NCI-H510A (cell line): ENCODE measurements around the gene C22orf31.
A peak's percentile ranks its signal among the peaks of the same experiment; 100 is the strongest.
"Not testable (repeated sequence)": the region's sequence is repeated elsewhere in the genome, so short reads cannot be mapped to it uniquely, and the experiment has no call there.

ENCODE experiments used
- DNase-seq: peaks from one replicate; lab custom pipeline; 2025; lab: John Stamatoyannopoulos, UW

The C22orf31 gene

DNA sequence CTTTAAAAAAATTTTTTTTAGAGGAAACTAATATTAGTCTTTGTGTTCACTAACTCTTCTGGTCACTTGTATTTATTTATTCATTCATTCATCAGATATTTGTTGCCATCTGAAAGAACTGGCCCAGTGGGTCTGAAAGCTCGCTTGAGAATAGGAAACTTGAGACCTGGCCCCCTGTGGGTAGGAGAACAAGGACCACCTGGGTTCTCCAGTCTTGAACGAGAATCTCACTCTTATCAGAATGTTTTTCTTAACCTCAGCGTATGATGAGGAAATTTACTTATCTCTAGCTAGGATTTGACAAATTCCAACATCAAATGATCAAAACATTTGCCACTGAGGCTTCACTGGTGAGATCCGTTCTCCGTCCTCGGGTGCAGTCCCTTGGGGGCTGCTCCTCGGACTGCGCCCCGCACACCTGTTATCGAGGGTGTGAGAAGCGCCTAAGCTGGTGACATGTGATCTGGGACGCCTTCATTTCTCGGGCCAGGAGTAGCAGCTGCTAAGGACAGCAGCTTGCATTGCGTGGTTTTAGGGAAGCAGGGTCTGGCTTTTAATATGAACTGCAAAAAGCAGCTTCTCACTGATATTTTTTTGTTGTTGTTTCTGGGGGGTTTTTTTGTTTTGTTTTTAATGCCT lies 6.3 kb downstream of the C22orf31 start:
- DNase-seq: no peak

GRCh38 chr22:29054251-29054767 lies 7.3 kb downstream of the C22orf31 start:
- no peak for DNase-seq

- no peak for DNase-seq
These were observed 8.5 kb downstream of the C22orf31 start for GRCh38 chr22:29053048-29053702.

DNA sequence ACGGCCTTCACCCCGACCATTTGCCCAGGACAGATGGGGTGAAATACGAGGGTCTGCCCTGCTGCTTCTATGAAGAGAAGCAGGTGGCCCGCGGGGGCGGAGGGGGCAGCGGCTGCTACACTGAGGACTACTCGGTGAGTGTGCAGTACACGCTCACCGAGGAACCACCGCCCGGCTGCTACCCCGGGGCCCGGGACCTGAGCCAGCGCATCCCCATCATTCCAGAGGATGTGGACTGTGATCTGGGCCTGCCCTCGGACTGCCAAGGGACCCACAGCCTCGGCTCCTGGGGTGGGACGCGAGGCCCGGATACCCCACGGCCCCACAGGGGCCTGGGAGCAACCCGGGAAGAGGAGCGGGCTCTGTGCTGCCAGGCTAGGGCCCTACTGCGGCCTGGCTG lies 11.2 kb downstream of the C22orf31 start:
- no peak for DNase-seq

GRCh38 chr22:29049655-29050263 lies 11.9 kb downstream of the C22orf31 start:
- DNase-seq: no peak

GRCh38 chr22:29048822-29049654 lies 12.6 kb downstream of the C22orf31 start:
- DNase-seq: no peak

DNA sequence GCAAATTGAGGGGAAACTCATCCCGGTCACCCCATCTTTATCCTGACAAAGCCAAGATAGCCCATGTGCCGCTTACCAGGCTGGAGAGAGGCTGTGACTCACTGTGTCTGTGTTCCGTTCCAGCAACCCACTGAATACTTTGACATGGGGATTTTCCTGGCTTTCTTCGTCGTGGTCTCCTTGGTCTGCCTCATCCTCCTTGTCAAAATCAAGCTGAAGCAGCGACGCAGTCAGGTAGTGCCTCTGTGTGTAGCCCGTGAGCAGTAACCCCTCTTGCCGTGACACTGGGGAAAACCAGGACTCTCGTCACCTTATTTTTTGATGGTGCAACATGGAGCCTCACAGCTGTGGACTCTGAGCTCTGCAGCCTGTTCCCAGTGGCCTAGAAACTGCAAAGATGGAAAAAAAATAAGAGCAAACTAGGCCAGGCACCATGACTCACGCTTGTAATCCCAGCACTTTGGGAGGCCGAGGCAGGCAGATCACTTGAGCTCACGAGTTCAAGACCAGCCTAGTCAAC lies 16.9 kb downstream of the C22orf31 start:
- no peak for DNase-seq

DNA sequence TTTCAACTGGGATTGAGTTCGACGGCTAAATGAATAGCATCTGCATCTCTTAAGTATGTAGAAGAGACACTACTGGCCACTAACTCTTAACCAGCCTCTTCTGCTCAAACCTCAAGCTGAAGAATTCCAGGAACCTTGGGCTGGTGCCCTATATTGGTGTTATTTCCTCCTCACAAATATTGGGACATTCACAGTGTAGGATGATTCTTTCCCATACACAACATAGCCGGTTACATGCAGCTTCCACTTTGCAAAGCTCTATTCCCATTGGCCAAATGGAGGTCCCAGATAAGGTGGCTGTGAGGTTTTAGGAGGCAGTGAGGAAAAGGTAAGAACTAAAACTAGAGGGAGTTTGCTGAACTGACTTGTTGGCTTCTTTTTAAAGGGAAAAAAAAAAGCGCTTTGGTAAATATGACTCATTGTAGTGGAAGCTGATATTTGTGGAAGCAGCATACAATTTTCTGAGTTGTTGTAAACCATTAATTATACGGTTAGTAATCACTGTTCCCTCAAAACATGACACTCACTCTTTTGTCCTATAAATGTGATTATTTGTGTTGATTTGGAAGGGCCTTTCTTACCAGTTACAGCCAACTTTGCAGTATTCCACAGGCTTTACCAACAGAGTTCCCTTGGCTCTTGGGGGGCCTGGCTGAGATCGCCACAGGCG lies 17.6 kb downstream of the C22orf31 start:
- no peak for DNase-seq

DNA sequence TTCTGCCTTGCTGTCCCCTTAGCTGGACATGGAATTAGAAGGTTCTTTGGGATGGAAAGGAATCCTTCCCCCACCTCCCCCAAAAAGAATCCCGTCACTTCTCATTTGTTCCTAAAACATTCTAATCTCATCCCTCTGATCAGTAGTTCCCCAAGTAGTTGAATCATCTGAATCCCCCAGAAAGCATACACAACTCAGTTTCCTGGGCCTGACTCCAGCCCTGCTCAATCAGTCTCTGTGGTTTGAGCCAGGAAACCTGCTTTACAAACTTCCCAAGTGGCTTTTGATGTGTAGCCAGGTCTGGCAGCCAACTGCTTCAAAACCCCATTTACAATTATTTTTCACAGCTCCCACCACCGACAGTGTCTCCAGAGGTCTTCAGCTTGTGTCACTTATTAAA lies 20.2 kb downstream of the C22orf31 start:
- no peak for DNase-seq

DNA sequence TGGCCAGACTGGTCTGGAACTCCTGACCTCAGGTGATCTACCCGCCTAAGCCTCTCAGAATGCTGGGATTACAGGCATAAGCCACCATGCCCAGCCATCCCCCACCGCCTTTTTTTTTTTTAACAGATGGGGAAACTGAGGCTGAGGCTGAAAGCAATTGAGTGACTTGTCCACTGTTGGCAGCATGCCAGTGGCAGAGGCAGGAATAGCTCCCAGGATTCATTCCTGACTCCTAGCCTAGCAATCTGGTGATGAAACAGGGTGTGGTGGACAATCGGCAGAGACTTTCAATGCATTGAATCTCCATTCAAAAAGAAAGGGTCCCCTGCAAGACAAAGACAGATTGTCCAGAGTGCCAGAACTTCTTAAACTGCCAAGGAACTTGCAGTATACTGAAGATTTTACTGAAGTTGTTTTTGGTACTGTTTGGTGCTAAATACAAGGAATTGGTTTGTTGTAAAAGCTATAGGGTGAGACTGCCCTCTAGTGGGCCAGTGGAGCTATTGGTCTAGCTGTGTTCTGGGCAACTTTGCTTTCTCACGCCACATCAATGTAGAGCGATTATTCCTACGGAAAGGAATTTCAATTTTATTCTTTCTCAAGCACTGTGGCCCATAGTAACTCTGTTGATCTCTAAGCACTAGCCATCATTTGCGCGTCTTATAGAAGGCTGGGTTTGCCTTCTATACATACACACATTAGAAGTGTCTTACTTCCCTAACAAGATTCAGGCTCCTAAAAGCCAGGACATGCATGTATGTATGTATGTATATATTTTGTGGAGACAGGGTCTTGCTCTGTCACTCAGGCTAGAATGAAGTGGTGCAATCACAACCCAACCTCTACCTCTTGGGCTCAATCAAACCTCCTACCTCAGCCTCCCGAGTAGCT lies 21.0 kb downstream of the C22orf31 start:
- DNase-seq: no peak

DNA sequence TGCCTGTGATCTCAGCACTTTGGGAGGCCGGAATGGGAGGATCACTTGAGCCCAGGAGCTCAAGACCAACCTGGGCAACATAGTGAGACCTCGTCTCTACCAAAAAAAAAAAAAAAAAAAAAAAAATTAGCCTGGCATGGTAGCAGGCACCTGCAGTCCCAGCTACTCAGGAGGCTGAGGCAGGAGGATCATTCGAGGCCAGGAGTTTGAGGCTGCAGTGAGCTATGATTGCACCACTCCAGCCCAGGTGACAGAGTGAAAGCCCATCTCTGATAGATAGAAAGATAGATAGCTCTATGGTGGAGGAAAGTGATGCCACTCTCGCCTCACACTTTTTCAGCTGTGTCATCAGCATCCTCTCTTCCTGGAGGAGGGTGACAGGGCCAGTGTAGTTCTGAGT lies 21.9 kb downstream of the C22orf31 start:
- DNase-seq: not testable (repeated sequence)

DNA sequence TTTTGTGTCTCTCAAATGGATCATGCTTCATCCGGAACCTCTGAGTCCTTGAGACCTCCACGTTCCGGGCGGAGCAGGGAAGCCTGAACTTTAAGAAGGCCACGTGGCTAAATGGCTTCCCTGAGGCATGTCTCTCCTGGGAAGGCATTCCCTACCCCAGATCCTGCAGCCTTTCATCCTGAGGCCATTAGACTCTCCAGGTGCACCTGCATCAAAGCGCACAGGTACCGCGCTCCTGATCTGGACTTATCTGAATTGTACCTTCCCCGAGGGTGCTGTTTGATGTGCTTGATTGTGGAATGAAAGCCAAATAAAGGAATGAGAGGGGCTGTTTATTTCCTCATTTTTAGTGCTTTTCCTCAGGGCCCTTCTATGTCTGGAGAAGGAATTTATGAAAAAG lies 22.5 kb downstream of the C22orf31 start:
- no peak for DNase-seq

GRCh38 chr22:29037340-29037932 lies 24.2 kb downstream of the C22orf31 start:
- no peak for DNase-seq

DNA sequence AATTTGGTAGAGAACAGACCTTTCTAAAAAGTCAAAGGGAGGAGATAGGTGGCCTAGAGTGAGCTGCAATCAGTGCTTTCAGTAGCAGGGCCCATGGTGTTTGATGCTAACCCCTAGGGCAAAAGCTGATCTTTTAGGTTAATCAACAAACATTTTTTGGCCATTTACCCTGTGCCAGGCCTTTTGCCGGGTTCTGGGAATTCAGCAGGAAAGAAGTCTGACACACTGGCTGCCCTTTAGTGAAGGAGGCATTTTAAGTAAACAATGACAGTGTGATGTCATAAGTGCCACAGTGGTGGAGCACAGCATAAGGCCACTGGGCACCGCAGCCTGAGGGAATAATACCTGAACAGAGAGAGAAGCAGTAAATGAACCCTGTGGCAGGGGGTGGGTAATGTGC lies 29.0 kb downstream of the C22orf31 start:
- no peak for DNase-seq

GRCh38 chr22:29032014-29032475 lies 29.6 kb downstream of the C22orf31 start:
- no peak for DNase-seq

DNA sequence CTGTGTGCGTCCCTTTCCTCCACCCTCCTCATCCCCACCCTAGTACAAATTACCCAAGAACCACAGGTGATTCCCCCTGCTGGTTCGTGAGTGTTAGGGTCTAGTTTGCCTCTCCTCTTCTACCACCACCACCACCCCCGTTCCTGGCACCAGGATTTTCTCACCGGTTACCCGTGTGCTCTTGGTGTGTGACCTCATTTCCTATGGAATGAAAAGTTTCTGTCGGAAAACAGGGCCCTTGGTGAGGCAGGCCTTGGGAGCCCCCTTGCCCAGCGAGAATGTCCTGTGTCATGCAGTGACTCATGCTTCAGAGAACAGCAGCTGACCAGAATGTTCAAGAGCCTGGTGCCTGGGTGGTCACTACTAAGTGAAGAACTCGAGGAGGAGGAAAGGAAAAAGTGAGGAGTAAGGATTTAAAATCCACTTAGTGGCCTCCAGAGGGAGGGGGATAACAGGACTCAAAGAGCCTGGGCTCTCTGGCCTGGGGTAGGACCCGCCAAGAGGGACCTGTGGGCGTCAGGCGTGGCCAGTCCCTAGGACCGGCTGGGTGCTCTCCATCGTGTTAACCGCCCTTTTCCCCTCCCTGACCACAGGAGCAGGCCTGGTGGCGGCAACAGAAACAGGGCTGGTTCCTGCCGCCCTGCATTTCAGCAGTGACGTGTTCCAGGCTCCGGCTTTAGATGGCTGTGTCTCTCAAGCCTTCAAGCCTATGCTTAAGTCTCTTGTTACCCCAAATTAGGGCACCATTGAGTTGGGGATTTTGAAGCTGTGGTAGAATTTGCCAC lies 30.2 kb downstream of the C22orf31 start:
- DNase-seq: no peak

DNA sequence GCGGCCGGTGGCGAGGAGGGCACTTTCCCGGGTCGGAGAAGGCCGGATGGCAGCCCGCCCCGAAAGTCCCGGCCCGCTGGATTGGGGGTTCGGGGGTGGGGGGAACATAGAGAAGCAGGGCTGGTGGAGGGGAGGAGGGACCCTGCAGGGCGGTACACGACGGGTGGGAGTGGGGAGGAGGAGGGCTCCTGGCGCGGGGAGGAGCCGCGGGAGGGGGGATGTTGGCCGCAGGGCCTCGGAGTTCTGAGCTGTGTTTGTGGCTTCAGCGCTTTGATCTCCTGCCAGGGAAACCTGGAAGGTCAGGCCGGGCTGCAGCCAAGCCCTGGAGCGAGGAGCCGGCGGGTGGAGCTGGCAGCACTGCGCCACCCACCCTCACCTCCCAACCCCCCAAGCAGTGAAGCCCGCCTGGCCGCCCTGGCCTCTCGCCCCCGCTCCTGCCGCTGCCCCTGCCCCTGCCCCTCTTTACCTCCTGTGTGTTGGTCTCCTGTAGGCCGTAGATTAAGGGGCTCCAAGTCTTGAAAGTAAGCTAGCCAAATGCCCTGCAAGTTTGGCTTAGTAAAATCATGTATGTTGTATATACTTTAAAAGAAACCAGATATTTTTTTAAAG lies 30.9 kb downstream of the C22orf31 start:
- peak; percentile 48 for DNase-seq

GRCh38 chr22:29030016-29030617 lies 31.5 kb downstream of the C22orf31 start:
- DNase-seq: no peak
